ENCODE data around the gene VWA7.

DNA sequence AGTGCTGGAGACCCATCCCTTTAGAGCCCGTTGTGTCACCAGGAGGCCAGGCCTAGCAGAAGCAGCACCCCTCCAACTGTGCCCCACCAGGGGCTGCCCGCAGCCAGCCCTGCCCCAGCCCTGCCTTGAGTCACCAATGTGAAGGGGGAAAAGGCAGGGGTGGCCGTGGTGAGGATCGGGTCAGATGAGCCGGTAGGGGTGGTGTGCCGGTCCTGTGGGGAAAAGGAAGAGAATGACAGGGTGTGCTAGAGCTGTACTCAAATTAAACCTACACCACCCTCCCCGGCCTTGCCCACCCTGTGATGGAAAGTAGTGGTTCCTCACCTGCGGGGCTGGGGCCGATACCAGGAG is 11.6 kb downstream of the VWA7 start:
- TF ChIP-seq, protein P1, sequence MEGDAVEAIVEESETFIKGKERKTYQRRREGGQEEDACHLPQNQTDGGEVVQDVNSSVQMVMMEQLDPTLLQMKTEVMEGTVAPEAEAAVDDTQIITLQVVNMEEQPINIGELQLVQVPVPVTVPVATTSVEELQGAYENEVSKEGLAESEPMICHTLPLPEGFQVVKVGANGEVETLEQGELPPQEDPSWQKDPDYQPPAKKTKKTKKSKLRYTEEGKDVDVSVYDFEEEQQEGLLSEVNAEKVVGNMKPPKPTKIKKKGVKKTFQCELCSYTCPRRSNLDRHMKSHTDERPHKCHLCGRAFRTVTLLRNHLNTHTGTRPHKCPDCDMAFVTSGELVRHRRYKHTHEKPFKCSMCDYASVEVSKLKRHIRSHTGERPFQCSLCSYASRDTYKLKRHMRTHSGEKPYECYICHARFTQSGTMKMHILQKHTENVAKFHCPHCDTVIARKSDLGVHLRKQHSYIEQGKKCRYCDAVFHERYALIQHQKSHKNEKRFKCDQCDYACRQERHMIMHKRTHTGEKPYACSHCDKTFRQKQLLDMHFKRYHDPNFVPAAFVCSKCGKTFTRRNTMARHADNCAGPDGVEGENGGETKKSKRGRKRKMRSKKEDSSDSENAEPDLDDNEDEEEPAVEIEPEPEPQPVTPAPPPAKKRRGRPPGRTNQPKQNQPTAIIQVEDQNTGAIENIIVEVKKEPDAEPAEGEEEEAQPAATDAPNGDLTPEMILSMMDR (tag by site-specific recombination; IDR thresholded peaks at IDR 0.05): no peak
- TF ChIP-seq ZNF416 (tag by site-specific recombination; IDR thresholded peaks at IDR 0.05) (no peak), ZNF530 (tag by site-specific recombination; IDR thresholded peaks at IDR 0.05; ENCODE audit: low read depth) (no peak), YY1 (tag by site-specific recombination; IDR thresholded peaks at IDR 0.05) (no peak)
